Measurements from ENCODE around the gene ICOS.

The ICOS gene

DNA sequence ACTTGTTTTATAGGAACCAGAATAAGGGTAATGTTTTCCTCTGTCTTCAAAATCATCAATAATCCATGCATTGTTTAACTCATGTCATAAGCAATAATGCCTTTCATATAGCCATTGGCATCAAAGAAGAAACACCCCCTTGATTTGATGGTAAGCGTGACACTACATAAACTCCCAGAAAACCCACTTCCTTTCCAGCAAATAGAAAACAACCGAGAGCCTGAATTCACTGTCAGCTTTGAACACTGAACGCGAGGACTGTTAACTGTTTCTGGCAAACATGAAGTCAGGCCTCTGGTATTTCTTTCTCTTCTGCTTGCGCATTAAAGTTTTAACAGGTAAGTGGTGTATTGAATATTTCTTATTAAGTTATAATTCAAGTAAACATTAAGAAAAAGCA is at the start of gene ICOS:
TSS of gene ICOS (plus strand) at position 229 of the 400 bp plus-strand sequence. CDS start at position 281, 52 bp downstream.
- Mint-ChIP-seq H3K9me3 (peaks cover 1% of the 10 kb centered on the region), H3K36me3 (peaks cover 30% of the 10 kb centered on the region), H3K4me3 (peak within 1 kb of the TSS; percentile 96), H3K27me3 (no peaks in the 10 kb centered on the region), H3K4me1 (peaks cover 67% of the 10 kb centered on the region), H3K27ac (peak within 1 kb of the TSS; percentile 98)

DNA sequence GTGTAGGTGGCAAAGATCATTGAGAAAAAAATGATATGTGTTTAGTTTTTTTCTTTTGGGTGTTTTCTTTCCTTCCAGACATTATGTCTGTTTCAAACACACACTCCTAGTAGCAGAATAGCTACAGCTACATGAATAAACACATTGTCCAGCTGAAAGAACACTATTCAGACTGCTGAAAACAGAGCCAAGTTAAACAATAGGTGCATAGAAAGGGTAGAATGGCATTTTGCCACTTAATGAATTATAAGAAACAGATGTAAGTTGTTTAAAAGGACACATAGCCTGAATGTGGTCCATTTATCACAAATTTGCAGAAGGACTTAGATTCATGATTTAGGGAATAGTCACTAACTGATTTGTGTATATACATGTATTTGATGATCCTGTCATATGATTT is 48.9 kb upstream of the ICOS start:
- H3K36me3 Mint-ChIP-seq, result peaks cover 3% of the 10 kb centered on the region
- H3K27ac Mint-ChIP-seq, result no peak overlapping the region
- peaks cover 27% of the 10 kb centered on the region for H3K4me1 Mint-ChIP-seq
- H3K4me3 Mint-ChIP-seq, result no peak overlapping the region
- H3K9me3 Mint-ChIP-seq, result peaks cover 4% of the 10 kb centered on the region
- no peaks in the 10 kb centered on the region for H3K27me3 Mint-ChIP-seq

DNA sequence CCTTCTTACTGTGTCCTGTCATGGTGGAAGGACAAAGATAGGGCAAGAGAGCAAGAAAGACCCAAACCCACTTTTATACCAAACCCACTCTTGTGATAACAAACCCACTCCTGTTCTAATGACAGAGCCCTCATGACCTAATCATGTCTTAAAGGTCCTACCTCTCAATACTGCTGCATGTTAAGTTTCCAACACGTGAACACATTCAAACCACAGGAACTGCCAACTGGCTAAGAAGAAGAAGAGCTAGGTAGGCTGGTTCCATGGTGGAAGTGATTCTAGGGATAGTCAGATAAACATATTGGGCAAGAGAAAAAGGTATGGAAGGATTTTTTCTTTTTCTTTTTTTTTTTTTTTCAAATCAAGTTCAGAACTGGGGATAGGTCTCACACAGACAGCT is 47.0 kb upstream of the ICOS start:
- Mint-ChIP-seq H3K4me1 (peaks cover 41% of the 10 kb centered on the region), H3K27me3 (no peaks in the 10 kb centered on the region), H3K4me3 (no peak overlapping the region), H3K36me3 (peaks cover 3% of the 10 kb centered on the region), H3K9me3 (peaks cover 4% of the 10 kb centered on the region), H3K27ac (no peak overlapping the region)

DNA sequence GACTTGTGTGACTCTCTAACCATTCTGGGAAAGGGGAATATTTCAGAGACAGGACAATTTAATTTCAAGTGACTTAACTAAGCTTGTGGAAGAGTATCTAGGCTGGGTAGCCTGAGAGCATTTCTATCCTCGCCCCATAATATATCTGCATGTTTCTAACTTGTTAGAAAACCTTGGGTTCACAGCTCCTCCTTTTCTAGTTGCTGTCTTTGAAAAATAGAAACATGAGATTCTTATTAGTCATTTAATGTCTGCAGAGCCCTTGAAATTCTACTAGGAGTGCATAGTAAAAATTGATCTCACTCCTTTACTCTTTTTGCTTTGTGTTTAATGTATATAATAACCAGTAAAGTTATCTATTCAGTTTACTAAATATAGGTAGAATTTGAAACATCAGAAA is 46.6 kb upstream of the ICOS start:
- Mint-ChIP-seq H3K4me1 (peaks cover 41% of the 10 kb centered on the region), H3K27me3 (no peaks in the 10 kb centered on the region), H3K4me3 (no peak overlapping the region)

GRCh38 chr2:203890733-203891132 is 45.8 kb upstream of the ICOS start:
- Mint-ChIP-seq H3K36me3 (peaks cover 3% of the 10 kb centered on the region), H3K4me1 (peaks cover 41% of the 10 kb centered on the region), H3K27me3 (no peaks in the 10 kb centered on the region), H3K9me3 (peaks cover 4% of the 10 kb centered on the region), H3K27ac (no peak overlapping the region), H3K4me3 (no peak overlapping the region)

More for the DNA sequence above, 46.6 kb upstream of the ICOS start:
- peaks cover 3% of the 10 kb centered on the region for H3K36me3 Mint-ChIP-seq
- peaks cover 4% of the 10 kb centered on the region for H3K9me3 Mint-ChIP-seq
- no peak overlapping the region for H3K27ac Mint-ChIP-seq

DNA sequence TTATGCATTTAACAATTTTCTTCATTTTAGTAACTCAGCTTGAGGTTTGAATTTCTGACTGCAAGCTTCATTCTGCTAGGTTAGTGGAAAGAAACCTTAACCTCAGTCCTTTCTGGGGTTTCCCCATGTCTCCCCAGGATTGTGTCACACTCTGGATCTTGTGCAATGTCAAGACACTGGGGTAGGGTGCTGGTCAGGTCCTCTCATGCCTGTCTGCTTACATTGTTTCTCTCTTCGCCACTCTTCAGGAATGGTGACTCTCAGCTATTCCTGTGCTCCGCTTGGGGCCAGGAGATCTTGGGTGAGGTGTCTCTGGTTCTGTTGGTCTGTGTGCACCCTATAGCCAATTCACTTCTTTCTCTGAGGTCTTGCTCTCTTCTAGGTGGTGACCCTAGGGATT is 45.1 kb upstream of the ICOS start:
- no peaks in the 10 kb centered on the region for H3K27me3 Mint-ChIP-seq
- H3K27ac Mint-ChIP-seq, result peak overlapping the region; percentile 36
- H3K4me3 Mint-ChIP-seq, result no peak overlapping the region
- H3K4me1 Mint-ChIP-seq, result peaks cover 41% of the 10 kb centered on the region
- H3K9me3 Mint-ChIP-seq, result peaks cover 4% of the 10 kb centered on the region
- peaks cover 3% of the 10 kb centered on the region for H3K36me3 Mint-ChIP-seq

- peaks cover 3% of the 10 kb centered on the region for H3K36me3 Mint-ChIP-seq
- peaks cover 43% of the 10 kb centered on the region for H3K4me1 Mint-ChIP-seq
- no peak overlapping the region for H3K4me3 Mint-ChIP-seq
- no peaks in the 10 kb centered on the region for H3K27me3 Mint-ChIP-seq
- H3K27ac Mint-ChIP-seq, result peak overlapping the region; percentile 49
- H3K9me3 Mint-ChIP-seq, result peaks cover 3% of the 10 kb centered on the region
Observed at GRCh38 chr2:203892207-203892606, 44.4 kb upstream of the ICOS start.

DNA sequence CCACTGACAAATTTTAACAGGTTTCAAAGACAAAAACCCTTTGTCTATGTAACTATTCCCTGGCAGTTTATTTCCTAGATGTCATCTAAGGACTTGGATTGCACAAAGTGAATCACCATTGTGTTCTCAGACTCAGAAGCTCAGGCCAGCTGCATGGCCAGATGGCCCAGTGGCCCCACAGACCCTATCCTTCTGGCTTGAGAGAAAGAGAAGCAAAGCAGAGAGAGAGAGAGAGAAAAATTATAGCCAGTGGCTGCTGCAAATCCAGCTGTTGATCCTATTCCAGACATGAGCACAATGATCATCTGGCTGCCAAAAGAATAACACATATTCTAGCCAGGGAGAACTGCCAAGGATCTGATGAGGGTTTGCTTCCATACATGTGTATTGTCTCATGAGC is 43.2 kb upstream of the ICOS start:
- Mint-ChIP-seq H3K4me3 (no peak overlapping the region), H3K27ac (no peak overlapping the region), H3K36me3 (peaks cover 3% of the 10 kb centered on the region), H3K9me3 (no peaks in the 10 kb centered on the region), H3K27me3 (no peaks in the 10 kb centered on the region), H3K4me1 (peaks cover 49% of the 10 kb centered on the region)

GRCh38 chr2:203893840-203894239 is 42.7 kb upstream of the ICOS start:
- no peaks in the 10 kb centered on the region for H3K27me3 Mint-ChIP-seq
- H3K27ac Mint-ChIP-seq, result peak overlapping the region; percentile 24
- peaks cover 3% of the 10 kb centered on the region for H3K36me3 Mint-ChIP-seq
- H3K4me3 Mint-ChIP-seq, result no peak overlapping the region
- peaks cover 49% of the 10 kb centered on the region for H3K4me1 Mint-ChIP-seq
- no peaks in the 10 kb centered on the region for H3K9me3 Mint-ChIP-seq

DNA sequence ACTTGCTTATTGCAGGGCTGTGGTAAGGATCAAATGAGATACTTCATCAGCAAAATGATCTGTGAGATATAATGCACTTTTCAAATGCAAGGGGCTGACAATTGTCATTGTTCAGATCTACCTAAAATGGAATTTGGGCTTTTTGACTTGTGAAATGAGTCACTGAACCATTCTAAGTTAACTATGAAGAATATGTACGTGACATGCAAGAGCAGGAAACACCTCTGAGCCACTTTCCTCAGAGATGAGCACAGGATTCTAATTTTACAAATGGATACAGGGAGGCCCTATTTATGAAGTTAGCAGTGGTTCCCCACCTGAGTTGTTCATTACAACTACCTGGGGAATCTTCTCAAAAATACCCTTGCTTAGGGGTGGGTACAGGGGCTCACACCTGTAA is 42.3 kb upstream of the ICOS start:
- H3K4me3 Mint-ChIP-seq, result no peak overlapping the region
- H3K27ac Mint-ChIP-seq, result peak overlapping the region; percentile 24
- peaks cover 3% of the 10 kb centered on the region for H3K36me3 Mint-ChIP-seq
- no peaks in the 10 kb centered on the region for H3K27me3 Mint-ChIP-seq
- no peaks in the 10 kb centered on the region for H3K9me3 Mint-ChIP-seq
- peaks cover 49% of the 10 kb centered on the region for H3K4me1 Mint-ChIP-seq

- no peaks in the 10 kb centered on the region for H3K27me3 Mint-ChIP-seq
- no peak overlapping the region for H3K27ac Mint-ChIP-seq
- H3K4me3 Mint-ChIP-seq, result no peak overlapping the region
- peaks cover 22% of the 10 kb centered on the region for H3K4me1 Mint-ChIP-seq
- peaks cover 14% of the 10 kb centered on the region for H3K36me3 Mint-ChIP-seq
- H3K9me3 Mint-ChIP-seq, result peaks cover 10% of the 10 kb centered on the region
Observed at GRCh38 chr2:203897544-203897943, 39.0 kb upstream of the ICOS start.

DNA sequence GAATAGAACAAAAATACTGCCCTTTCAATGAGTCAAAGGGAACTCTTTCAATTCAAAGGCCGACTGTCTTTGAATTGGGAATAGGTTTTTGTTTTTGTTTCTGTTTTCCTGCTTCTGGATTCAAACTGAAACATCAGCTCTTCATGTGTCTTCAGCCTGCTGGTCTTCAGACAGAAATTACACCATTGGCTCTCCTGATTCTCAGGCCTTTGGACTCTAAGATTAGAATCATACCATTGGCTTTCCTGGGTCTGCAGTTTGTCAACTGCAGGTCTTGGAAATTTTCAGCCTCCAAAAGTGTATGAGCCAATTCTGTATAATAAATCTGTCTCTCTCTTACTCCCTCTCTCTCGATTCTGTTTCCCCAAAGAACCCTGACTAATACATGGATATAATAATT is 37.9 kb upstream of the ICOS start:
- Mint-ChIP-seq H3K9me3 (peaks cover 10% of the 10 kb centered on the region), H3K27me3 (no peaks in the 10 kb centered on the region), H3K36me3 (peaks cover 14% of the 10 kb centered on the region), H3K4me1 (peaks cover 17% of the 10 kb centered on the region), H3K27ac (no peak overlapping the region), H3K4me3 (no peak overlapping the region)

GRCh38 chr2:203900253-203900652 is 36.3 kb upstream of the ICOS start:
- Mint-ChIP-seq H3K4me1 (peaks cover 8% of the 10 kb centered on the region), H3K36me3 (peaks cover 14% of the 10 kb centered on the region), H3K27ac (no peak overlapping the region), H3K27me3 (no peaks in the 10 kb centered on the region), H3K4me3 (no peak overlapping the region), H3K9me3 (peaks cover 10% of the 10 kb centered on the region)

- Mint-ChIP-seq H3K4me1 (peaks cover 3% of the 10 kb centered on the region), H3K27ac (no peak overlapping the region), H3K9me3 (peaks cover 10% of the 10 kb centered on the region), H3K4me3 (no peak overlapping the region), H3K27me3 (no peaks in the 10 kb centered on the region), H3K36me3 (peaks cover 14% of the 10 kb centered on the region)
Observed at GRCh38 chr2:203904022-203904421, 32.5 kb upstream of the ICOS start.

GRCh38 chr2:203905656-203906055 is 30.9 kb upstream of the ICOS start:
- no peaks in the 10 kb centered on the region for H3K27me3 Mint-ChIP-seq
- H3K9me3 Mint-ChIP-seq, result peaks cover 10% of the 10 kb centered on the region
- H3K36me3 Mint-ChIP-seq, result peaks cover 13% of the 10 kb centered on the region

DNA sequence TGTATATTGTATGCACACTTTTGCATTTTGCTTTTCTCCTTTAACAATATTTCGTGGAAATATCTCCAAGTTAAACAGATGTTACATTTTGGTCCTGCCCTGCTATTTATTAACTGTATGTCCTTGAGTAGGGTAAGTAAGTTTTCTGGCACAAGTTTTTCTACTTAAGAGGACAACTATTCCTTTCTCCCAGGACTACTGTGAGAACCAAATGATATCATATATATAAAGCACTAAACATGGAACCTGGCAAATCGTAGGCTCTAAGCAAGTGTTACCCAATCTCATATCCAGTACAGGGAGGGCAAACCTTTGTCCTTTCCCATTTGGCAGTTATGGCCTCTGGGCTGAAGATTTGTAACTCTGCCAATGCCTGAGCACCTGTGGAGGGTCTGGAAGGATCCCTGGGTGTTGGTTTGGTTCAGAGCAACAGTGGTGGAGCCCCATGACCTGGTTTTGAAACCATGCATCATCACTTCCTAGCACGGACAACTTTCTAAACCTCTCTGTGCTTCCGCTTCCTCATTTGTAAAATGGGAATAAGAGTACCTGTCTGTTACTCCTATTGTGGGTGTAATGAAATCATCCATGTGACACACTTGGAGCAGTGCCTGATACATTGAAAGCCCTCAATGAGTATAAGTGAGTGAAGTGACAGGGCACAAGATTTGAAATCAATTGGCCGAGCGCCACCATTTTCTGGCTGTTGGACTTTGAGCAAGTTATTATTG is 28.3 kb upstream of the ICOS start:
- Mint-ChIP-seq H3K36me3 (no peaks in the 10 kb centered on the region), H3K4me1 (peaks cover 10% of the 10 kb centered on the region), H3K27me3 (no peaks in the 10 kb centered on the region), H3K27ac (no peak overlapping the region), H3K4me3 (no peak overlapping the region), H3K9me3 (no peaks in the 10 kb centered on the region)

More at GRCh38 chr2:203905656-203906055, 30.9 kb upstream of the ICOS start:
- Mint-ChIP-seq H3K27ac (no peak overlapping the region), H3K4me1 (peaks cover 10% of the 10 kb centered on the region), H3K4me3 (no peak overlapping the region)

- Mint-ChIP-seq H3K4me3 (no peak overlapping the region), H3K9me3 (no peaks in the 10 kb centered on the region), H3K27me3 (no peaks in the 10 kb centered on the region), H3K36me3 (no peaks in the 10 kb centered on the region), H3K4me1 (peaks cover 10% of the 10 kb centered on the region), H3K27ac (no peak overlapping the region)
Observed at GRCh38 chr2:203908797-203909185, 27.8 kb upstream of the ICOS start.
